ENCODE data around the gene ARCN1.

DNA sequence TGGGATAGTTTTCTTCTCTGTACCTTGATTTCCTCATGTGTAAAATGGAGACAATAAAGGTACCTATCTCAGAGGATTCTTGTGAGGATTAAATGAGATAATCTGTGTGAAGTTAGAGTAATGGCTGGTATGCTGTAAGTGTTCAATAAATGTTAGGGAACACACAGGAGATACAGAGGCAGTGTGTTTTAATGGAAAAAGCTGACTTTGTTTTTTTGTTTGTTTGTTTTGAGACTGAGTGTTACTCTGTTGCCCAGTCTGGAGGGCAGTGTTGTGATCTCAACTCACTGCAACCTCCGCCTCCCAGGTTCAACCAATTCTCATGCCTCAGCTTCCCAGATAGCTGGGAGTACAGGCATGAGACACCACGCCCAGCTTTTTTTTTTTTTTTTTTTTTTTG, 2.5 kb upstream of the ARCN1 start:
- TF ChIP-seq POLR2AphosphoS5 (IDR thresholded peaks at IDR 0.05; ENCODE audit: insufficient read depth, low read depth, low read length) (no peak), CTCF (IDR thresholded peaks at IDR 0.05; ENCODE audit: extremely low read depth in 1 of 2, insufficient read depth in 1 of 2, low read depth in 1 of 2, low read length in 2 of 2) (no peak), POLR2A (IDR thresholded peaks at IDR 0.05; ENCODE audit: low read depth, low read length) (no peak), MAX (IDR thresholded peaks at IDR 0.05; ENCODE audit: insufficient read depth, insufficient read length) (no peak), EZH2 (IDR thresholded peaks at IDR 0.05; ENCODE audit: borderline replicate concordance, low read depth, low read length, severe bottlenecking) (no peak)

Data from endothelial cell of umbilical vein (primary cell).